Lower leg skin (tissue), 3 donors: Measurements from ENCODE around the gene ANP32B.

Experiments
- POLR2A ChIP-seq, 2 donors: fragments of 450-650 bp; IDR thresholded peaks; one replicate each; pipeline ENCODE4 v1.6.1; 2016 to 2017; ENCODE audit warnings: antibody characterized with exemption in 2 of 2, mild to moderate bottlenecking in 1 of 2, moderate library complexity in 1 of 2
- TF ChIP-seq, protein P1 (sequence below), 3 donors: fragments of 450-650 bp; IDR thresholded peaks; one replicate each; pipeline ENCODE4 v1.5.1; 2016; ENCODE audit warnings: antibody characterized with exemption in 3 of 3, mild to moderate bottlenecking in 3 of 3, moderate library complexity in 2 of 3

DNA sequence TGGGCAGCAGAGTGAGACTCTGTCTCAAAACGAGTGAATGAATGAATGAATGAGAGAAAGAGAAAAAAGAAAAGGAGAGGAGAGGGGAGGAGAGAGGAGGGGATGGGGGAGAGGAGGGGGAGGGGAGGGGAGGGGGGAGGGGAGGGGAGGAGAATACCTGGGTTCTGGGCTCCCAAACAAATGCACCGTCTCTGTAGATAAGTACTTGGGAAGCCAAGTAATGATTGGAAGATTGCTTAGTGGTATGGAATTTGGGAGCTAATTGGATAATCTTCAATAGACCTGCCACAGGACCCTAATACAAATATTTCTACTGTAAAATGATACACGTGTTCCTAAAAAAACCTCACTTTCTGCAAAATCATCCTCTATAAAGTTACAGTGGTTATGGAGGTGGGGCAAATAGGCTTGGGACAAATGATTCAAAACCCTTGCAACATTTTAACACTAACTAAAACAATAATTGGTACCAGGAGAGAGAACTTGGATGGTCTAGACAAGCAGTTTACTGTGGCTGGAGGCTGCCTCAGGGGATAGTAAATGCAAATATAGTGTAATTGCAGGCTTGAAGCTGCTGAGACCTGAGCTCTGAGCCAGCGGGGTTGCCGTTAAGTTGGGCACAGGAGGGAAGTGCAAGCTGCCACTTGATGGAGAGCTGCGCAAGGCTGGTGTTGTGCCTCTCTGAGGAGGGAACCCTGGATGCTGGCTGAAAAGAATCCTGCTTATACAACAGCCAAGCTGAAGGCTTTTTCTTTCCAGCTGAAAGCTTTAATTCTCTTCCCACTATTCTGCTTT, 48.6 kb upstream of the ANP32B start:
- TF ChIP-seq, protein P1, sequence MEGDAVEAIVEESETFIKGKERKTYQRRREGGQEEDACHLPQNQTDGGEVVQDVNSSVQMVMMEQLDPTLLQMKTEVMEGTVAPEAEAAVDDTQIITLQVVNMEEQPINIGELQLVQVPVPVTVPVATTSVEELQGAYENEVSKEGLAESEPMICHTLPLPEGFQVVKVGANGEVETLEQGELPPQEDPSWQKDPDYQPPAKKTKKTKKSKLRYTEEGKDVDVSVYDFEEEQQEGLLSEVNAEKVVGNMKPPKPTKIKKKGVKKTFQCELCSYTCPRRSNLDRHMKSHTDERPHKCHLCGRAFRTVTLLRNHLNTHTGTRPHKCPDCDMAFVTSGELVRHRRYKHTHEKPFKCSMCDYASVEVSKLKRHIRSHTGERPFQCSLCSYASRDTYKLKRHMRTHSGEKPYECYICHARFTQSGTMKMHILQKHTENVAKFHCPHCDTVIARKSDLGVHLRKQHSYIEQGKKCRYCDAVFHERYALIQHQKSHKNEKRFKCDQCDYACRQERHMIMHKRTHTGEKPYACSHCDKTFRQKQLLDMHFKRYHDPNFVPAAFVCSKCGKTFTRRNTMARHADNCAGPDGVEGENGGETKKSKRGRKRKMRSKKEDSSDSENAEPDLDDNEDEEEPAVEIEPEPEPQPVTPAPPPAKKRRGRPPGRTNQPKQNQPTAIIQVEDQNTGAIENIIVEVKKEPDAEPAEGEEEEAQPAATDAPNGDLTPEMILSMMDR (IDR thresholded peaks at IDR 0.05): no peak
- TF ChIP-seq POLR2A (IDR thresholded peaks at IDR 0.05): no peak
